Measurements from ENCODE around the gene KLK8. TPM values are rescaled to one million over a fixed set of nuclear protein-coding genes. Genes with fewer than 3 reads are reported as not detected.
A peak's percentile ranks its signal among the peaks of the same experiment; 100 is the strongest.
"Not testable (repeated sequence)": the region's sequence is repeated elsewhere in the genome, so short reads cannot be mapped to it uniquely, and the experiment has no call there.

The KLK8 gene
- total RNA-seq, 6 donors from 2014 or later, result not detected

- no peak overlapping the region for H3K4me3 ChIP-seq
- no peak for ATAC-seq (ENCODE audit: low FRiP score in 2 of 2)
- no peak for TF ChIP-seq POLR2AphosphoS5 (IDR thresholded peaks at IDR 0.05)
- TF ChIP-seq EP300 (IDR thresholded peaks at IDR 0.05), result no peak
- TF ChIP-seq CTCF (IDR thresholded peaks at IDR 0.05), result no peak
- no peak for TF ChIP-seq POLR2A (IDR thresholded peaks at IDR 0.05)
These were observed 7.3 kb downstream of the KLK8 start for GRCh38 chr19:50994129-50994528.

GRCh38 chr19:50992666-50993035 is 8.8 kb downstream of the KLK8 start:
- no peak for DNase-seq
- Histone ChIP-seq H3K27me3 (no peaks in the 10 kb centered on the region), H3K27ac (no peak overlapping the region), H3K4me3 (no peak overlapping the region), H3K9me3 (no peaks in the 10 kb centered on the region), H3K4me1 (no peaks in the 10 kb centered on the region), H3K36me3 (no peaks in the 10 kb centered on the region)
- no peak for TF ChIP-seq CTCF (IDR thresholded peaks at IDR 0.05)
- TF ChIP-seq POLR2AphosphoS5 (IDR thresholded peaks at IDR 0.05), result no peak
- TF ChIP-seq POLR2A (IDR thresholded peaks at IDR 0.05), result no peak
- no peak for ATAC-seq (ENCODE audit: low FRiP score in 2 of 2)
- 62 to 69% methylated on average over 2 of the region's 2 CpGs for WGBS, 2 donors

More at GRCh38 chr19:50994129-50994528, 7.3 kb downstream of the KLK8 start:
- no peak overlapping the region for H3K27ac ChIP-seq
- H3K9me3 ChIP-seq, result no peaks in the 10 kb centered on the region
- no peaks in the 10 kb centered on the region for H3K27me3 ChIP-seq
- H3K4me1 ChIP-seq, result no peaks in the 10 kb centered on the region
- DNase-seq, result no peak
- WGBS, 2 donors, result 68 to 76% methylated on average over 2 of the region's 2 CpGs
- H3K36me3 ChIP-seq, result no peaks in the 10 kb centered on the region

- not testable (repeated sequence) for H3K36me3 ChIP-seq; H3K4me1 ChIP-seq; ATAC-seq (ENCODE audit: low FRiP score in 2 of 2); H3K27ac ChIP-seq; H3K9me3 ChIP-seq; DNase-seq; H3K27me3 ChIP-seq; H3K4me3 ChIP-seq
- 76 to 78% methylated on average over 12 to 14 of the region's 14 CpGs for WGBS, 2 donors
These were observed 17.0 kb downstream of the KLK8 start for GRCh38 chr19:50984416-50984815.

GRCh38 chr19:50983625-50984292 is 17.6 kb downstream of the KLK8 start, which contains the start of gene KLK7:
TSS of gene KLK7 (minus strand) at chr19:50983917. CDS start at chr19:50982399, 1,518 bp downstream.
- ATAC-seq (ENCODE audit: low FRiP score in 2 of 2), result no peak
- no peaks in the 10 kb centered on the region for H3K27me3 ChIP-seq
- TF ChIP-seq CTCF (IDR thresholded peaks at IDR 0.05) (no peak), EP300 (IDR thresholded peaks at IDR 0.05) (no peak), POLR2AphosphoS5 (IDR thresholded peaks at IDR 0.05) (no peak), POLR2A (IDR thresholded peaks at IDR 0.05) (no peak)
- no peak within 1 kb of the TSS for H3K4me3 ChIP-seq
- no peak within 1 kb of the TSS for H3K27ac ChIP-seq
- no peak for DNase-seq
- H3K9me3 ChIP-seq, result no peaks in the 10 kb centered on the region
- no peaks in the 10 kb centered on the region for H3K4me1 ChIP-seq
- 15 to 19% methylated on average over 9 to 28 of the region's 28 CpGs for WGBS, 2 donors
- H3K36me3 ChIP-seq, result no peaks in the 10 kb centered on the region

GRCh38 chr19:50982186-50982585 is 19.2 kb downstream of the KLK8 start:
- ATAC-seq (ENCODE audit: low FRiP score in 2 of 2), result peak in 1 of 2 donors; percentile 28
- Histone ChIP-seq H3K27me3 (no peaks in the 10 kb centered on the region), H3K27ac (no peak overlapping the region), H3K4me1 (no peaks in the 10 kb centered on the region), H3K36me3 (no peaks in the 10 kb centered on the region), H3K9me3 (no peaks in the 10 kb centered on the region), H3K4me3 (no peak overlapping the region)
- 47 to 66% methylated on average over 2 to 4 of the region's 4 CpGs for WGBS, 2 donors
- DNase-seq, result no peak
- TF ChIP-seq POLR2AphosphoS5 (IDR thresholded peaks at IDR 0.05) (no peak), EP300 (IDR thresholded peaks at IDR 0.05) (no peak), POLR2A (IDR thresholded peaks at IDR 0.05) (no peak), CTCF (IDR thresholded peaks at IDR 0.05) (no peak)

Data from upper lobe of left lung (tissue), 6 donors.